Stimulated activated CD8-positive, alpha-beta memory T cell treated with anti-CD3 and anti-CD28 coated beads, Interleukin-12 subunit alpha, Interleukin-12 subunit beta, amount 100 ng/mL, for 4 hours (primary cell): ENCODE results near the gene MAP6.
A peak's percentile ranks its signal among the peaks of the same experiment; 100 is the strongest.

ENCODE experiments used
- DNase-seq: peaks from one replicate; pipeline ENCODE4 v3.0.0-alpha.2; 2020; ENCODE audit warnings: low read depth

Gene MAP6

DNA sequence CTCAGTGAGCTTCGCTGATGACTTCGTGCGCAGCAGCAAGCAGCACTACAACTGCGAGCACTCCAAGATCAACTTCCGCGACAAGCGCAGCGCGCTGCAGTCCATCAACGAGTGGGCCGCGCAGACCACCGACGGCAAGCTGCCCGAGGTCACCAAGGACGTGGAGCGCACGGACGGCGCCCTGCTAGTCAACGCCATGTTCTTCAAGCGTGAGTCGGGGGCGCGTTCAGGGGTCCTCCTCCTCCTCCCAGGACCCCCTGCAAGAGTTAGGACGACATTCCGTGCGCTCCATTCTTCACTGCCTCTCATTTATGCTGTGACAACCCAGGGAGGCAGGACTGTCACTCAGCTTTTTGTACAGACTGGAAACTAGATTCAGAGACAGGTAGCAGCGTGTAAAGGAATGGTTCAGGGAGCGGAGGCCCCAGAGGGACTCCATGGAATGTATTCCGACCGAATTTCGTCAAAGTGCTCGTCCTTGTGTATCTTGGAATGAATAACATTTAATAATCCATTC is 102.0 kb downstream of the MAP6 start:
- no peak for DNase-seq

DNA sequence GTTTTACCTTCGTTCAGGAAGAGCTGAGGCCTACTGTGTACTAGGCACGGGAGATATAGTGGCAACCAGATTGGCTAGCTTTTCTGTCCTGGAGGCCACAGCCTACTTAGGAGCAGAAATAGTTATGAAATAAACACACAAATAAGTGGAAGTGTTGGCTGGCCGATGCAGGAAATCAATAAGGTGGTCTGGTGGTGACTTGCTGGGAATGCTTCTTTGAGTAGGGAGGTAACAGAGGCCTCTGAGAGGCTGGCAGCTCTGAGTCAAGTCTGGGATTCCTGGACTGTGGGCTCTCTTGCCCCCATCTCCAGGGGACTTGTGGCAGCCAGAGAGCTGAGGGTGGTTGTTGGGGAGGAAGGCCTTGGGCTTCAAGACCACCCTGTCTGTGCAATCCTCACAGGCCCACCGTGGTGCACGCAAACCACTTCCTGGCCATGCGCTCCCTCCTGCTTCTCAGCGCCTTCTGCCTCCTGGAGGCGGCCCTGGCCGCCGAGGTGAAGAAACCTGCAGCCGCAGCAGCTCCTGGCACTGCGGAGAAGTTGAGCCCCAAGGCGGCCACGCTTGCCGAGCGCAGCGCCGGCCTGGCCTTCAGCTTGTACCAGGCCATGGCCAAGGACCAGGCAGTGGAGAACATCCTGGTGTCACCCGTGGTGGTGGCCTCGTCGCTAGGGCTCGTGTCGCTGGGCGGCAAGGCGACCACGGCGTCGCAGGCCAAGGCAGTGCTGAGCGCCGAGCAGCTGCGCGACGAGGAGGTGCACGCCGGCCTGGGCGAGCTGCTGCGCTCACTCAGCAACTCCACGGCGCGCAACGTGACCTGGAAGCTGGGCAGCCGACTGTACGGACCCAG is 102.7 kb downstream of the MAP6 start:
- DNase-seq = no peak

DNA sequence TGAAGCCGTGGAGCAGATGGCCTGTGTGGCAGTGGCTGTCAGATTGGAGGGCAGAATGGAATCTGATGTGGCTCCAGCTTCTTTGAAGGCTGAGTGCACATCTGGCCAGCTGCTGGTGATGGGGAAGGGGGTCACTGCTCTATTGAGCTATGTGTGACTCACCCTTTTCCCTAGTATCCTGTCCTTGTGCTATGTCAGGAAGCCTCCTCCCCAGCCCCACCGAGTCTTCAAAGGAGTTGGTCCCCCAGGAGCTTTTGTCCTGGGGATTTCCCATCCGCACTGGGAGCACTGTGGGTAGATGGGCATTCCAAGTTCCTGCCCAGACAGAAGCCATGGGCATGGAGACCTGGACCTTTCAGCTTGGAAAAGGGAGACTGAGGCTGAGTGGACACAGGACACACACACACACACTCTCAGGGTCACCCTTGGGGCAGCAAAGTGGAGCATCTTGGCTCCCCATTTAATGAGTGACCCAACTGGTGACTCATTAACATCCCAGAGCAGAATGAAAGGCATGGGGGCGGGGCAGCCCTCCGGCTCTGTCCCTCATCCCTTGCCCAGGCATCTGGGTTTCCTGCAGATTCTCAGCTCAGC is 103.5 kb downstream of the MAP6 start:
- no peak for DNase-seq

DNA sequence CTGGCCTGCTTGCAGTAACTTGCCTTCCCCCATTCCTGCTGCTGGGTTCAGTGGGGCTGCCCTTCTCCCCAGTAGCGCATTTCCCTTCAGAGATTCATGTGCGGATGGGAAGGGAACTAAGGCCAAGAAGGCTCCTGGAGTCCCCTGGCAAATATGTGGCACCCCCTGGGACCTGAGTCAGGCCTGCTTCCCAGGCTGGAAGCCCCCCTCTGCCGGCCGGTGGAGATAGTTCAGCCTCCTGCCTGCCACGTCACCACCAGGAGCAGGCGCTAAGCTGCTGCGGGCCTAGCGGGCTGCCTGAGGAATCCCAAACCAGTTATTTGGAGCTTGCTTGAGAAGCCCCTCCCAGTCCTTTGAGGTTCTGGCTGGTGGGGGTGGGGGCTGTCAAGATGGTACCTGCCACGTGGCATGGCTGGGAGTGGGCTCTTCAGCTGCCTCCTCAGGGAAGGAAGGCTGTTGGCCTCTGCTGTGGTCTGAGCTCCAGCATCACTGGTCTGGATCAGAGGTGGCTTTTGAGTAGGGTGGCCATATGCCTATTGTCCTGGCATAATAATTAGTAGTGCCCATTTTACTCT is 104.8 kb downstream of the MAP6 start:
- DNase-seq = no peak

DNA sequence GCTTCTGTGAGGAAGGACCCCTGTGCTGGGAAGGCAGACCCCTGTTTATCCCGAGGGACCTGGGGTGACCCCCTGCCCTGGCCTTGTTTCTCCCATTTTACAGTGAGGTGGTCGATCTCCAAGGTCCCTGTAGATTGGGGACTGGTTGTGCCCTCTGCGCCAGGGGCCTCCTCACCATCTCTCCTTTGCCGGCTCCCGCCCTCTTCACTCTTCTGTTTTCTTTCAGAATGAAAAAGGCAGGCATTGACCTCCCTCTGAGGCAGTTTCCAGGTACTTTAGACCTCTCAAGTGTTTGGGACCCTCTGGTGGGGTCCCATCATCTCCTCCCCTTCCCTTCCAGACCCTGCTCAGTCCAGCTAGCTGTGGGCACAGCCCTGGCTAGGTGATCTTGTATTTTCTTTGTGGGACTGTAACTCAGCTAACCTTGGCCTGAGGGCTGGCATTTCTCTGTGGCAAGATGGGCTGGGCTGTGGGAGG is 105.3 kb downstream of the MAP6 start:
- no peak for DNase-seq

DNA sequence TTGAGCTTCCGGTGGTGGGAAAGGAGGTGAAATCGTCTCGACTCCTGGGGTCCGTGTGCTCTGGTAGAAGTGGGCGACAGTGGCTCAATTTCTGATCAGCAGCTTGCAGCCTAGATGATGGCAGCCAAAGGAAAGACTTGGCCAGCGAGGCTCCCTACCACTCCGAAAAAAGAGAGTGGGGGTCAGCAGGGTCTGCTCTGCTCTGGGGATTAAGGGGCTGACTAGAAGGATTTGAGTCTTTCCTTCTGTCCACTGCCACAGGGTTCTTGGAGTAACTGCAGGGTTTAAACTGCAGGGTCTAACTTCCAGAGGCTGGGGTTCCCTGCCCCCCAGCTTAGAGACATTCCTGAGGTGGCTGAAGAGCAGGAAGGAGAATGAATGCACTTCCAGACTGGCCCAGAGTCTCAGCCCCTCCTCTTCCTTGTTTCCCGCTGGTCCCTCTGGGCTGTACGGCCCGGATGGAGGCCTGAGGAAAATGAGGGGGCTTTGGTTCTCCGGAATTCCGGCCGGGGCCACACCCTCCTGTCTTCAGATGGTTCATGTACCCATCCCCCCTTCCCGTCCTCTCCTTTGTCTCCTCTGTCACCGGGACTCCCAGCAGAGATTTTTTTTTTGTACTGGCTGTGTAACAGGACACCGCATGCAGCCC is 105.9 kb downstream of the MAP6 start:
- no peak for DNase-seq

DNA sequence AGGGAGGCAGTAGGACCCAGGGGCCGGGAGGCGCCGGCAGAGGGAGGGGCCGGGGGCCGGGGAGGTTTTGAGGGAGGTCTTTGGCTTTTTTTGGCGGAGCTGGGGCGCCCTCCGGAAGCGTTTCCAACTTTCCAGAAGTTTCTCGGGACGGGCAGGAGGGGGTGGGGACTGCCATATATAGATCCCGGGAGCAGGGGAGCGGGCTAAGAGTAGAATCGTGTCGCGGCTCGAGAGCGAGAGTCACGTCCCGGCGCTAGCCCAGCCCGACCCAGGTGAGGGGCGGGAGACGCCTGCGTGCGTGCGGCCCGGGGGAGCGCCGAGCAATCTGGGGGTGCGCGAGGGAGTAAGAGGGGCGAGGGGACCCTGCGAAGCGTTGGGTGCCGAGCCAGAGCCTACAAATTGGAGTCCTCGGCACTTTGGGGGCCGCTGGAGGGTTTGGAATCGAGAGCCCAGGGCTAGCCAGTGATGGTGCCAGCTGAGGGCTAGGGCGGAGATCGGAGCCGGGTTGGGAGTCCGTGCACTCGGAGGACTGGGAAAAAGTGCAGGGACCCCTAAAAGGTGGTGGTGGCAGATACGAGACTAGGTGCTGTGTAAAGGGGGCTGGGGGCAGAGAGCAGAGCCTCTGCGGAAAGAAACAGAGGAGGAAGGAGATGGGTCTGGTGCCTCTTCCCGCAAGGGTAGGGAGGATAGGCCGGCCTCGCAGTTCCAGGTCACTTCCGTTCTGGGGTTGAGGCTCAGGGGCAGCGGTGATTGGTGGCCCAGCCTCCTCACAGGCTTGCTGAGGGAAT is 106.6 kb downstream of the MAP6 start, which contains the start of gene SERPINH1:
Gene SERPINH1, plus strand, starts transcription at position 206 of the 788 bp plus-strand sequence. CDS start 4,097 bp downstream, outside the sequence.
- DNase-seq = peak; percentile 31

DNA sequence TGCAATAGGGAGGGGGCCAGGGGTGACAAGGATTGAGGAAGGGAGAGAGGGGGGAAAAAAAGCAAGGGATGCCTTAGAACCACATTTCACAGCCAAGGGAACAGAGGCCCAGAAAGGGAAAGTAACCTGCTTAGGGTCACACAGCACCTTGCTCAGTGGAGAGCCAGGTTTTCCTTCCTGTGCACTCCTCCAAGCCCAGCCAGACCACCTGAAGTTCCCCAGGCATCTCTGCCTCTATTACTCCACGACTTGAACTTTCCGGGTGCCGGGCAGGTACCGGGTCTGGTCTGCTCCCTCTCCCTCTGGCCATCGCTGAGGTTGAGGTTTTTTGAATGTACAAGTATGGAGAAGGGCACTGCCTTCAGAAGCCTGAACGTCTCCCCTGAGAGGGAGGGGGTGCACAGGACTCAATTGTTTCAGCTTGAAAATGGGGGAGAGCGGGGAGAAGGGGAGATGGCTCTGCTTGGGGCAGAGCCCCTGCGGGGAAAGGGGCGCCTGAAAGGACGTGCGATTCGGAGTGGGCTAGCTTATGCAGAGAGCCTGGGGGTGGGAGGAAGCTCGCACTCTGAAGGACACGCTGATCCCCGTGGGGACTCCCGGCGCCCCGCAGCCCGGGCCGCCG is 107.3 kb downstream of the MAP6 start:
- no peak for DNase-seq

DNA sequence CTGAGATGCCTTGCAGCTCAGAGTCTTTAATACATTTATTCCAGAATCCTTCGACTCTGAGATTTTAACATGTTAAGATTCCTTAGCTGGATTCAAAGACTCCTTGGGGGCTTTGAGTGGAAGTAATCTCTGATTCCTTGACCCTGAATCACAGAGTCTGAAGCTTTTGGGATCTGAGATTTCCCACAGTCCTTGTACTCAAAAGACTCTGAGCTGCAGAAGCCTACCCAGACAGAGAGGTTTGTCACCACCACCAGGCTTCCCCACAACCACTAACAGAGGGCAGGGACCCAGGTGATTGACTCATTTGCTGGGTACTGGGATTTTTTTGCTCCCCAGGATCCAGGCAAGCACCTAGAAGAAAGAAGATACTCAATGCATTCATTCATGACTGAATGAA is 108.2 kb downstream of the MAP6 start:
- DNase-seq = no peak

DNA sequence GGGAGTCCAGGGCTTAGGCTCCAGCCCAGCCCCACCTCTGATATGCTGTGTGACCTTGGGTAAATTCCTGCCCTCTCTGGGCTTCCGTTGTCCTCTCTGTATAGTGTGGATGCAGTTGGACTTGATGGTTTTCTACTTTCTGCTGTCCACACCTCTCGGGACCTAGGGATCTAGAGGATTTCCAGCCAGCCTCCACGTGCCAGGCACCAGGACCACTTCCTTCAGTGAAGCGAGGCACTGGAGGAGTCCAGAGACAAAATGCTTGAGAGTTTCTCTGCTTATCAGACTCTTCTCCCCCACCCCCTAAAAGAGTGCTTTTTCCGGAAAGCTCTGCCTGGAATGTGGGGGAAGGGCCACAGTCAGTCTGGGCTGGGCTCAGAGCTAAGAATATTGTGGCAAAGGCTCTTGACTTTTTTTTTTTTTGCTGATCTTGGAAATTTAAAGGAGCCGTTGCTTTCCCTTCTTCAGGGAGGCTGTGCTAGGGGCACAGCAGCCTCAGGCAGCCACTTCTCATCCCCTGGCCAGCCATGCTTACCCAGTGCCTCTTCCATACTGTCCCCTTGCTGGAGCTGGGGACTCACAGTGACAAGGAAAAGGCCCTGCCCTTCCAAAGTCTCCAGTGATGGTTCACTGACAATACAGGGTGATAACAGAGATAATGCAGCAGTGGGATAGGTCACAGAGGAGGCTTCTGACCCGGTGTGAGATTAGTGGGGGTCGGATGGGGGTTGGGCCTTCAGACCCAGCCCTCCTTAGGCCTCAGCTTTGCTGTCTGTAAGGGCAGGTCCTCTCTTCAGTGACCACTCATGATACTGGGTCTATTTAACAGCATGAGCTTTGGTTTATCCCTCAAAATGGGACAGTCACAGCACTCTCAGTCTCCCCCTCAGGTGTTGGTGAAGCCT is 109.6 kb downstream of the MAP6 start:
- DNase-seq = no peak

DNA sequence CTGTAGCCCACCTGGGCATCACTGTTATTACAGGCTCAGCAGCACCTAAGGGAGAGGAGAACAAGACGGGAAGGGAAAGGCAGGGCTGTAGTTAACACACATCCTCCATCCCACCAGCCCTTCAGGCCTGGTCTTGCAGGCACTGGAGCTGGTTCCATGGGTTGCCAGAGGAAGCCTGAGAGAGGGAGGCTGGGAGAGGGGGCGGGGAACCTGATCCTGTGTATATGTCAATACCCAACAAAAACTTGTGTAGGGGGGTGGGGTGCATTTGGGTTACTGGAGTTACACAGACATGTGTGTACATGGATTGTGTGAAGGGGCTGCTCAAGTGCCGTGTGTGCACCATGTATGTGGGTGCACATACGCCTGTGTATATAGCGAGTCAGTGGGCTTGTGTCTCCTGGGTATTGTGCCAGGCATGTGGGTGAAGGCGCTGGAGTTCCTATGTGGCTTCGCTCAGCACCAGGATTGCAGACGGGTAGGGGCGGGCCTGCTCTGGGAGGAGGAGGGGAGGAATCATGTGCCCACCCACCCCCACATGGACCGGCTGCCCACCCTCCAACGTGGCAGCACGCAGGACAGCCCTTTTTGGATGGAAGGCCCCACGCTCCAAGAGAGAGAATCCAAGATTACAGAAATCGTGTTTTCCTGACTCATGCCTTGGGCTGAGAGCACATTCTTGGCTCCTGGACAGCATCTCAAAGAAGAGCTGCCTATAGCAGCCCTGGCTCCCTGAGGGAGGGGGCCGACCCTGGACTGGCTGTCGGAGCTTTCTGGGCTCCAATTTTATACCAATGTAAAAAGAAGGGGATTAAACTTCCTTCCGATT is 111.0 kb downstream of the MAP6 start:
- DNase-seq = no peak

DNA sequence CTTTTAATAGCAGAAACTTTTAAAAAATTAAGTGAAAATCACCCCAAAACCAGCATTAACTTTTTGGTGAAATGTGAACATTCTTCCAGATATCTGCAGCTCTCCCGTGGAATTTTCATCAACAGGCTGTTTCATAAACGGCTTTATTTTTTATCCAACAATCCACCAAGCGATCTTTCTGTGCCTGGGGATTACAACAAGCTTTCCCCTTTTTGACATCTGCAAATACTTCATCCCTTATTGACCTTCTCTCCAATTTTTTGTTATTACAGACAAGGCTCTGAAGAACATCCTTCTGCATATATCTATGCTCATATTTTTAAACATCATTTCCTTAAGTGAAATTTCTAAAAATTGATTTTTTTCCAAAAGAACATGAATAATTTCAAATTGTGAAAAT is 112.6 kb downstream of the MAP6 start:
- no peak for DNase-seq

DNA sequence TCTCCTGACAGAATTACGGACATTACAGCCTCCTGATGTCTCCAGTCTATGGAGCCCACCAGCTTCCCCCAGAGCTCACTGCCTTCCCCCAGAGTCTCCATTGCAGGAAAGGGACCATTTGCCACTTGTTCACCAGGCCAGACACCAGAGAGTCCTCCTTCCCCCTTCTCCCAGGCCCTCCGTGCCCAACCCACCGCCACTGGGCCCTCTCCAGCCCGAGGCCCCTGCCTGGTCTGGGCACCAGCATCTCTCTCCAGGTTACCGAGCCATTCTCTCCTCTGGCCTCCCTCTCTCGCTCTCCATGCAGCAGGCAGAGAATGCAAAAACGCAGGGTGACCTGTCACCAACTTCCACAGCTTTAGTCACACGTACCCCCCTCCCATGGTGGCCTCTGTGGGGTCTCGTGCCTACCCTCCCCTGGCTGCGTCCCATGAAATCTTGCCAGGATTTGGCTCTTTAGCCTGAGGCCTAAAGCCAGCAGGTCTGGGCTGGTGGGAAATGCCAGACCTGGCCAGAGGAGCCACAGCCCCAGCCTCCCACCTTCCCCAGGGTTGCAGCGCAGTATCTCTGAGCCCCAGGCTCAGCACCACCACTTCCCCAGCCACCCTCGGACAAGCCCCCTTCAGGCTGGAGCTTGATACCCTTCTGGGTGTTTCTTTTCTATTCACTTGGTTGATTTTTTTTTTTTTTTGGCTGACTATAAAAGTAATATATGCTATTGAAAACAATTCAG is 113.6 kb downstream of the MAP6 start:
- DNase-seq = no peak

DNA sequence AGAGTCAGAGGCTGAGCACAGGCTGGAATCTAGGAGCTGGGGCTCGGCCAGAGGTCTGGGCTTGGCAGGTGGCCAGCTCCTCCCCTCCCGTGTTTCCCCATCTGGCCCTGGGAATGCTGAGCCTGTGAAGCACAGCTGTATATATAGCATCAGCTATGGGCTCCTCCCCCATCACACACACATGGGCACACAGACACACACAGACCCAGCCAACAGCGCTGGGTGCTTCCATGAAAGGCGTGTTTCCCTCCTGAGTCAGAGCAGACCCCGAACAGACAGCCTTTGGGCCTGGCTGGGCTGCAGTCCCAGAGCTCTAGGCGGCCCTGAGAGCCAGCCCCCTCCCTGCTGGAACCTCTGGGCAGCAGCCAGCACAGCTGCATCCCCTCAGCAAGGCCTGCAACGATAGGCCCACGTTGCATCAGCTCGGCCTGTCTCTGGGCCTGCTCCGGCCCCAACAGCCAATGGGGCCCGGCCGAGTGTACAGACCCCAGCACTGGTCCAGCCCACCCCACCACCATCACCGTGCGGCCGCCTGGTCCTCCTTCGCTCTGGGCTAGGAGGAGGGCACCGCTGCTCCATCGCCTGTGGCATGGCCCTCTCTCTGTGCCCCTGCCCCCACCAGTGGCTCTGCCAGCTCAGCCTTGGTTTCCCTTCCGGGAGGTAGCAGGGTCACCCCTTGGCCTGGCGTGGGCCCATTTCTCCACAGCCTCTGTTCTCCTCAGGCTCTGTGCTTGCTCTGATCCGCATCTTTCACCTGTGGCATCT is 114.4 kb downstream of the MAP6 start:
- no peak for DNase-seq

DNA sequence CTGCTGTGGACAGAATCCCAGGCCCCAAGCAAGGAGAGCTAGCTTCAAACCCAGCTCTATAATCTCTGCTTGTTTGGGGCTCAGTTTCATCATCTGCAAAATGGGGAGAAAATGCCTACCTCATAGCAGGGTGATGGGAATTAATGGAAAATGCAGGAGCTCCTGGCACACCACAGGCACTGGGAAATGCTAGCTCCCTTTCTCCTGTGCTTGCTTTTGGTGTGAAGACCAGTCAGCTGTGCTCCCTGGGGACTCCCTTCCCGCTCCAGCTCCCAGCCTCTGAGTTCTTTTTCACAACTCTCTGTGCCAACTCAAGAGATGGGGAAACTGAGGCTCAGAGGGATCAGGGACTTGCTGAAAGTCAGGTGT is 115.0 kb downstream of the MAP6 start:
- no peak for DNase-seq

DNA sequence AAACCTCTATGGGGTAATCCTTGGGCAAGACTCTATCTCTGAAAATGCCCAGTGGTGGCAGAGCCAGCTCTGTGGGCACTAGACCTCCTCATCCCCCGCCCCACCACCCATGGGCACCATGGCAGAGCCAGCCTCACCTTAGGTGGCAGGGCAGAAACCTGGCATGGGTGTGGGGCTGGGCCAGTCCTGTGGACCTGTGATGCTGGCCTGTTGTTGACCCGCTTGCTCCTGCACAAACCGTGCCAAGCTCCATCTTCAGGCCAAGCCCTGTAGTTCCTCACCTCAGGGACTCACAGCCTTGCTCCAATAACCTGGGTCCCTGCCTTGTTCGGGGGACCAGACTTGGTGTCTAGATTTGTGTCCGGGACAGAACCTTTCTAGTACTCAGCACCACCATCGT is 115.7 kb downstream of the MAP6 start:
- no peak for DNase-seq

DNA sequence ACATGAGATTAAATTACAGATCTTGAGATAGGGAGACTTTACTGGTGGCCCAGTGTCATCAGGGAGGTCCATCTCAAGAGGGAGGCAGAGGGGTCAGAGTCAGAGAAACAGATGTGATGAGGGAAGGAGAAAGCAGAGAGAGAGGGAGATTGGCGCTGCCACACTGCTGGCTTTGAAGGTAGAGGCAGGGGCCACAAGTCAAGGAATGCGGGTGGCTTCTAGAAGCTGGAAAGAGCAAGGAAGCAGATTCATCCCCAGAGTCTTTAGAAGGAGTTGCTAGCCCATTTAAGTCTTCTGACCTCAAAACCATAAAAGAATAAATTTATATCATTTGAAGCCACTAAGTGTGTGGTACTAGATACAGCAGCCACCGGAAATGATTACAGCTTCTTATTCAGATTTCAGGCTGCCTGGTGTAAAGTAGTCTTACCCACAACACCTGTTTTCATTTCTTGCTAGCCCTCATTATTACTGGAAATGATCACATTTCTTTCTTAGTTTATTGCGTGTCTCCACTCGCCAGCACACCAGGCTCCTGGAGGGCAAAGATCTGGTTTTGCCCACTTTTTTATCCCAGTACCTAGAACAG is 119.4 kb downstream of the MAP6 start:
- no peak for DNase-seq
